Fibroblast of villous mesenchyme (primary cell): Measurements from ENCODE around the gene STARD10. TPM values are rescaled to one million over a fixed set of nuclear protein-coding genes. Genes with fewer than 3 reads are reported as not detected.
A peak's percentile ranks its signal among the peaks of the same experiment; 100 is the strongest.

Experiments
- DNase-seq: peaks from one replicate; pipeline ENCODE4 v3.0.0-alpha.2; 2010; ENCODE audit warnings: low read depth
- H3K4me3 ChIP-seq: 2 replicates; pipeline ENCODE4 v1.5.1; 2011; ENCODE audit warnings: low read depth, mild to moderate bottlenecking, low read length
- total RNA-seq: library from RNA; depleted of rRNA; stranded (reverse); fragments of >200 nt; gene quantifications from 2 replicates; pipeline ENCODE4 v1.2.3, GENCODE V29; 2012
- TF ChIP-seq, protein P1 (sequence below): IDR thresholded peaks from 2 replicates; pipeline ENCODE4 v1.5.1; 2012; ENCODE audit warnings: low read depth, mild to moderate bottlenecking, low read length; ENCODE audit not compliant: insufficient read depth

The STARD10 gene
- total RNA-seq, 1 donor: 34.5 TPM

DNA sequence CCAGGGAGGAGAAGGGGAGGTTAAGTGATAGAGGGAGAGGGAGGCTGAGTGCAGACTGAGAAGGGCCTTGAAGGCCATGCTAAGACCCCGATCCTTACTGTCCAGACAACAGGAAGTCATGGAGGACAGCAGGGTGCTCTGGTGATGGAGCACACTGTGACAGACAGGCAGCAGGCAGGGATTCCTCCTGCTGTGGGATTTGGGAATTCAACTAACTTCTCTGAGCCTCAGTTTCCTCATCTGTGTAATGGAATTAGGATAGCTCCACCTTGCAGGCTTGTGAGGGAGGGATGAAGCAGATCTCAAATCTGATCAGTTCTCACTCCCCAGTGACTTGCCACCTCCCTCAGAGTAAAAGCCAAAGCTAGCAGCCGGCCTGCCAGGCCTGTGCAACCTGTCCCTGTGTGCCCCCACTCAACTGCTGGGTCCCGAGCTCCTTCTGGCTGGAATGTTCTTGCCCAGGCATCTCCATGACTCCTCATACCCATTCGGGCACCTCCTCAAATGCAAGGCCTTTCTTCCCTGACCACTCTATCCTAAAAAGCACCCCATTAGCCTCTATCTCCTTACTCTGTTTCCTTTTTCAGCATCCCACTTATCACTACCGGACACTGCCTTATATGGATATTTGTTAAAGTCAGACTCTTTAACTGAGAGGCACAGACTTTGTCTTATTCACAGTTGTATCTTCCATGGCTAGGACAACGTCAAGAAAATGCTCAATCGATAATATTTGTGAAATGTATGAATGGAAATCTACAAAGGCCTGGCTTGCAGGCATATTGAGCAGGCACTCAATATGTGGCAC lies 51.1 kb downstream of the STARD10 start:
- TF ChIP-seq, protein P1, sequence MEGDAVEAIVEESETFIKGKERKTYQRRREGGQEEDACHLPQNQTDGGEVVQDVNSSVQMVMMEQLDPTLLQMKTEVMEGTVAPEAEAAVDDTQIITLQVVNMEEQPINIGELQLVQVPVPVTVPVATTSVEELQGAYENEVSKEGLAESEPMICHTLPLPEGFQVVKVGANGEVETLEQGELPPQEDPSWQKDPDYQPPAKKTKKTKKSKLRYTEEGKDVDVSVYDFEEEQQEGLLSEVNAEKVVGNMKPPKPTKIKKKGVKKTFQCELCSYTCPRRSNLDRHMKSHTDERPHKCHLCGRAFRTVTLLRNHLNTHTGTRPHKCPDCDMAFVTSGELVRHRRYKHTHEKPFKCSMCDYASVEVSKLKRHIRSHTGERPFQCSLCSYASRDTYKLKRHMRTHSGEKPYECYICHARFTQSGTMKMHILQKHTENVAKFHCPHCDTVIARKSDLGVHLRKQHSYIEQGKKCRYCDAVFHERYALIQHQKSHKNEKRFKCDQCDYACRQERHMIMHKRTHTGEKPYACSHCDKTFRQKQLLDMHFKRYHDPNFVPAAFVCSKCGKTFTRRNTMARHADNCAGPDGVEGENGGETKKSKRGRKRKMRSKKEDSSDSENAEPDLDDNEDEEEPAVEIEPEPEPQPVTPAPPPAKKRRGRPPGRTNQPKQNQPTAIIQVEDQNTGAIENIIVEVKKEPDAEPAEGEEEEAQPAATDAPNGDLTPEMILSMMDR: no peak
- H3K4me3 ChIP-seq: no peak overlapping the region
- DNase-seq: no peak

DNA sequence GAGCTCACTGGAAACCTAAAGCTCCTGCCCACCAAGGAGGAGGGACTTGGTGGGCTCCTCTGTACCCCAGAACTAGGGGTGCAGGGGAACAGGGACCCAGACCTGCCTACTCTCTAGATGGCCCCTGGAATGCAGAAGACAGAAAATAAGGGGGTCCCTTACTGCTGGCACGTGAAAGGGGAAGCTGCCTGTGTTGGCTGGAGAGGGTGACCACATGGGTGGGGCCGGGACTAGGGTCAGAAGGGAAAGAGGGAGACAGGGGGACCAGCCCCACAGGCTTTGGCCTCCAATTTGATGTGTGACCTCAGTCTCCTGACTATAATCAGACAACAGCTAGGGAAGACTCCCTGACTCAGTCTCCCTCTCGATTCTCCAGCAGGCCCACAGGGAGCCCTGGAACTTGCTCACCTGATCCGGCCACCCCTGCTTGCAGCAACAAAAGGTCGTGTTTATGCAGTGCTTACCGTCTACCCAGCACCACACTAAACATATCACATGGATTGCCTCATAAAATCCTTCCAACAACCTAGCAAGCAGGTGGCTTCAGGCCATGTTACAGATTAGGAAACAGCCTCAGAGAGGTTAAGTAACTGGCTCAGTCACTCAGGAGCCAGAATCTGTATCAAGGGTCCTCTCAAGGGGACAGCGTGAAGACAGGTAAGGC lies 51.9 kb downstream of the STARD10 start:
- H3K4me3 ChIP-seq: no peak overlapping the region
- peak; percentile 71 for DNase-seq
- TF ChIP-seq, protein P1: no peak

DNA sequence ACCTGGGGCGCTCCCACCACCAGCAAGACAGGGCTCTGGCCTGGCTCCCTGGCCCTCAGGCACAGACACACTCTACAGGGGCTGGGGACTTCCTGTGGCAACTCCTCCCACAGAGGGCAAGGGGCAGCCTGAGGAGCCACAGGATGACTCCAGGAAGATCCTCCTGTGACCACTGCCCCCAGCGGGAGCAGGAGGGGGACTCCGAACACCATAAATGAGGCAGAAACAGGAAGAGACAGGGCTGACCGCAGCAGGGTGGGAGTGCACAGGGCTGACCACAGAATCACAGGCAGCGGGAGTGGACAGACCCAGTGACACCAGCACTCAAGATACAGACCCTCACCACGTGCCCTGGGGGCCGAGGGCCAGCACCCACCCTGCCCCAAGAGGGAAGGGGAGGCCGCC lies 52.4 kb downstream of the STARD10 start:
- no peak overlapping the region for H3K4me3 ChIP-seq
- TF ChIP-seq, protein P1: no peak
- DNase-seq: peak; percentile 52

DNA sequence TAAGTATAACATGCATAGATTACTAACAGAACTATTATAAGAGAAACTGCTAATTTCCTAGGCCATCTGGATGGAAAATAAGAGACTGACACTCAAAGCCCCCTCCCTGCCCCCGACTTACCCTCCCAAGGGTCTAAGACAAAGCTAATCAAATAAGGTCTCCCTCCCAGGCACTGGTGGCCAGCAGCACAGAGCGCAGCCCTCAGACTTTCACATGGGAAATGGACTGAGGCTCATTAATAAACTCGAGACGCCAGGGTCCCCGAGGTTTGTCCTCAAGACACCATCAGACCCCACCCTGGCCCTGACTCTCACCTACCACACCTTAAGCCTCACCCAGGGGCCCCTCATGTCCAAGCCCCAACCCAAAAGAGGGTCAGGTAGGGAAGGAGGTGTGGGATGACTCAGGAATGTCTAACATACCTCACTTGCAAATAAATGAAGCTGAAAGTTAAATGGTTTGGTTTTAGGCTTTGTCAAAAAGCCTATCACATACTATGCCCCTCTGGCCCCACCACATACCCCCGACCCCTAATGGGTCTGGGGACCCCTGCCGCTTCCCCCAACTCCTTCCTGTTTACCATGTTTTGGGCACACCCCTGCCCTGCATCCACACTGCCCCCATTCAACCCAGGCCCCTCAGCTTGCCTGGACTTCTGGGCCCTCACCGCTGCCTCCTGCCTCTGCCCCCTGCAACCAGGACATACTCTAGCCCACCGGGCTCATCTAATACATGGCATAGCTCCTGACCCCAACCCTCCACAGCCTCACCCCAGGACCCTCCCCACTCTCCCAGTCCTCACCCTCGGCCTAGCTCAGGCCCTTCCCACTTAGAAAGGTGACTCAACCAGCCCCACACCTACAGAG lies 53.1 kb downstream of the STARD10 start:
- TF ChIP-seq, protein P1: no peak
- no peak overlapping the region for H3K4me3 ChIP-seq
- DNase-seq: no peak

DNA sequence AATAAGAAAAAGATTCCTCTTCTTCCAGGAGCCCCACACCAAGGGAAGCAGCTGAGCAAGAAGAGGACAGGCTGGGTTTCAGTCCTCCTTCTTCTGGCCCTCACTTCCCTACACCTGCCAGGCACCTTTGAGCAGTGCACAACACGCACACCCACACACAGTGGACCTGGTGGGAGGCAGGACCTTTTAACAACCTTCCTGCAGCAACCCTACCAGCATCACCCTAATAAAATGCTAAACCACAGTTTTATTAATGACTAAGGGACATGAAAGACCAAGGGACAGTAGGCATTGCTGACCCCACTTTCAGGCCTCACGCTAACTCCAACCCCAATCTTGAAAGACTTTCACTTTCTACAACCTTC lies 53.8 kb downstream of the STARD10 start:
- TF ChIP-seq, protein P1: no peak
- no peak for DNase-seq

DNA sequence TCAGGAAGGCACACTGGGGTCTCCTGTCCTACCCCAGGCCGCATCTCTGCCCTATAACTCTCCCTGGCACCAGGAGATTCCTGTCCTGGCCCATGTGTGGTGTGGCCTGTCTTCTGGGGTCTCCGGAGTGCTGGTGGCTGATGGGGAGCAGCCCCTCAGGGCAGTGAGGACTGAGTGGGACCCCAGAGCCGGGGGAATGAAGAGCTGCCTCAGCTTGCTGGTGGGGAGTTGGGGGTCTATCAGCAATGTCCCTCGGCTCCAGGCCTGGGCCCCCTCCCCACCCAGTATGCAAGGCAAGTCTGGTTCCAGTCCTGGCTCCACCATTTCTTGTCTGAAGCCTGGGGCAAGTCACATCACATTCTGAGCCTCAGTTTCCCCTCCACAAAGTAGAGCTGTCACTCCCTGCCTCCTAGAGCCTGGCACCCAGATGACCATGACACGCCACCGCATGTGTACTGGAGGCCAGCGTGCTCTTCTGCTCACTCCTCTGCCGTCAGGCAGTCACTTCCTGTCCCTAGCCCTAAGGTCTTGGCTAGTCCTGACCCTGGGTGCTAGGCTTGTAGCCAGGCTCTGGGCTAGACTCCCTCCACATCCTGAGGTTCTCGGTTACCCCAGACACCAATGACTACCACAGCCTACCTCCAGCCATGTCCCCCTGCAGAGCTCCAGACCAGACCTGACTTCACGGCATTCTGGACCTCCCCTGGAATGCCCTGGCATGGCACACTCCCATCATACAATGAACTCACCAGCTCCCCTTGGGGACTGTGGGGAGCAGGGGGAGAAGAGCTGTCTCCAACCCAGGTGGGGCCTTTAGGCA lies 54.4 kb downstream of the STARD10 start:
- TF ChIP-seq, protein P1: no peak
- no peak for DNase-seq
- no peak overlapping the region for H3K4me3 ChIP-seq

More for the DNA sequence above, 53.8 kb downstream of the STARD10 start:
- H3K4me3 ChIP-seq: no peak overlapping the region
